ENCODE measurements around the gene FRMD4A.
"Not testable (repeated sequence)": the region's sequence is repeated elsewhere in the genome, so short reads cannot be mapped to it uniquely, and the experiment has no call there.

FRMD4A gene

GRCh38 chr10:13834581-13835286, 496.0 kb downstream of the FRMD4A start:
- no peak for DNase-seq

- no peak for DNase-seq
Observed at GRCh38 chr10:13831711-13832141, 499.0 kb downstream of the FRMD4A start.

GRCh38 chr10:13830385-13830784, 500.3 kb downstream of the FRMD4A start:
- DNase-seq = no peak

GRCh38 chr10:13829790-13830189, 500.9 kb downstream of the FRMD4A start:
- no peak for DNase-seq

GRCh38 chr10:13828284-13828683, 502.4 kb downstream of the FRMD4A start:
- not testable (repeated sequence) for DNase-seq

- DNase-seq = no peak
Observed at GRCh38 chr10:13827076-13827797, 503.5 kb downstream of the FRMD4A start.

GRCh38 chr10:13823709-13824405, 506.9 kb downstream of the FRMD4A start:
- DNase-seq = no peak

- no peak for DNase-seq
Observed at GRCh38 chr10:13823096-13823708, 507.5 kb downstream of the FRMD4A start.

- DNase-seq = no peak
Observed at GRCh38 chr10:13822490-13822889, 508.2 kb downstream of the FRMD4A start.

- no peak for DNase-seq
Observed at GRCh38 chr10:13820964-13821337, 509.8 kb downstream of the FRMD4A start.

- DNase-seq = no peak
Observed at GRCh38 chr10:13820119-13820963, 510.4 kb downstream of the FRMD4A start.

GRCh38 chr10:13816195-13816925, 514.4 kb downstream of the FRMD4A start:
- DNase-seq = no peak

GRCh38 chr10:13815756-13816155, 515.0 kb downstream of the FRMD4A start:
- no peak for DNase-seq

- no peak for DNase-seq
Observed at GRCh38 chr10:13813550-13813949, 517.2 kb downstream of the FRMD4A start.

GRCh38 chr10:13812804-13813203, 517.9 kb downstream of the FRMD4A start:
- DNase-seq = no peak

- DNase-seq = no peak
Observed at GRCh38 chr10:13810568-13810967, 520.2 kb downstream of the FRMD4A start.

- no peak for DNase-seq
Observed at GRCh38 chr10:13809427-13809826, 521.3 kb downstream of the FRMD4A start.

- no peak for DNase-seq
Observed at GRCh38 chr10:13808556-13809391, 522.0 kb downstream of the FRMD4A start.

- no peak for DNase-seq
Observed at GRCh38 chr10:13806419-13806818, 524.3 kb downstream of the FRMD4A start.
